ENCODE data around the gene HNF1B. TPM values are rescaled to one million over a fixed set of nuclear protein-coding genes. Genes with fewer than 3 reads are reported as not detected.
A peak's percentile ranks its signal among the peaks of the same experiment; 100 is the strongest.

Gene HNF1B
- total RNA-seq, 3 donors from 2014 or later (not counting 1 experiment from before 2014, with no cell fraction given) = not detected

- 56% methylated on average over 16 of the region's 17 CpGs for WGBS (ENCODE audit: insufficient coverage)
- Mint-ChIP-seq H3K4me1 (peaks cover 6 to 15% of the 10 kb centered on the region in 2 donors), H3K36me3 (no peaks in the 10 kb centered on the region), H3K9me3 (no peaks in the 10 kb centered on the region), H3K27ac (no peak overlapping the region), H3K27me3 (ENCODE audit: low read depth in 2 of 2) (peaks cover 7 to 16% of the 10 kb centered on the region in 2 donors), H3K4me3 (no peak overlapping the region)
- Histone ChIP-seq H3K4me1 (ENCODE audit: control insufficient read depth, insufficient read depth, low read length) (peaks cover 14% of the 10 kb centered on the region), H3K9me3 (ENCODE audit: control insufficient read depth, insufficient read depth, low read length) (no peaks in the 10 kb centered on the region), H3K4me3 (ENCODE audit: low read length) (no peak overlapping the region), H3K27ac (ENCODE audit: low read length) (no peak overlapping the region), H3K36me3 (ENCODE audit: control insufficient read depth, insufficient read depth, low read length) (no peaks in the 10 kb centered on the region), H3K27me3 (ENCODE audit: control insufficient read depth, insufficient read depth, low read length) (no peaks in the 10 kb centered on the region)
- ATAC-seq (no peak), DNase-seq (peak; percentile 18 to 50)
- TF ChIP-seq CTCF (IDR thresholded peaks at IDR 0.05) = peak; percentile 35
- intact Hi-C loops (cut with micrococcal nuclease) = no loop called here
Observed at GRCh38 chr17:37770631-37771518, 26.0 kb upstream of the HNF1B start.

- intact Hi-C loops (cut with micrococcal nuclease) = no loop called here
- Histone ChIP-seq H3K36me3 (ENCODE audit: control insufficient read depth, insufficient read depth, low read length) (no peaks in the 10 kb centered on the region), H3K4me3 (ENCODE audit: low read length) (no peak overlapping the region), H3K27me3 (ENCODE audit: control insufficient read depth, insufficient read depth, low read length) (no peaks in the 10 kb centered on the region), H3K4me1 (ENCODE audit: control insufficient read depth, insufficient read depth, low read length) (peaks cover 12% of the 10 kb centered on the region), H3K27ac (ENCODE audit: low read length) (no peak overlapping the region), H3K9me3 (ENCODE audit: control insufficient read depth, insufficient read depth, low read length) (no peaks in the 10 kb centered on the region)
- H3K4me1 Mint-ChIP-seq = peaks cover 12 to 20% of the 10 kb centered on the region in 2 donors
- ATAC-seq (no peak), DNase-seq (no peak)
- WGBS (ENCODE audit: insufficient coverage) = 74% methylated on average over 5 of the region's 6 CpGs
- H3K9me3 Mint-ChIP-seq = no peaks in the 10 kb centered on the region
- peaks cover 7 to 16% of the 10 kb centered on the region in 2 donors for H3K27me3 Mint-ChIP-seq (ENCODE audit: low read depth in 2 of 2)
- H3K4me3 Mint-ChIP-seq = no peak overlapping the region
- no peak overlapping the region for H3K27ac Mint-ChIP-seq
- no peaks in the 10 kb centered on the region for H3K36me3 Mint-ChIP-seq
- TF ChIP-seq CTCF (IDR thresholded peaks at IDR 0.05) = no peak
Observed at GRCh38 chr17:37769050-37769449, 24.2 kb upstream of the HNF1B start.

GRCh38 chr17:37768438-37768837 lies 23.6 kb upstream of the HNF1B start:
- H3K27ac ChIP-seq (ENCODE audit: low read length) = no peak overlapping the region
- no peak for TF ChIP-seq CTCF (IDR thresholded peaks at IDR 0.05)
- no peak for DNase-seq
- peaks cover 14 to 20% of the 10 kb centered on the region in 2 donors for H3K4me1 Mint-ChIP-seq
- peaks cover 7 to 16% of the 10 kb centered on the region in 2 donors for H3K27me3 Mint-ChIP-seq (ENCODE audit: low read depth in 2 of 2)
- no peak overlapping the region for H3K4me3 Mint-ChIP-seq
- no peaks in the 10 kb centered on the region for H3K36me3 ChIP-seq (ENCODE audit: control insufficient read depth, insufficient read depth, low read length)
- peaks cover 12% of the 10 kb centered on the region for H3K4me1 ChIP-seq (ENCODE audit: control insufficient read depth, insufficient read depth, low read length)
- no peaks in the 10 kb centered on the region for H3K36me3 Mint-ChIP-seq
- no peak overlapping the region for H3K27ac Mint-ChIP-seq
- H3K9me3 ChIP-seq (ENCODE audit: control insufficient read depth, insufficient read depth, low read length) = no peaks in the 10 kb centered on the region
- intact Hi-C loops (cut with micrococcal nuclease) = no loop called here
- no peak overlapping the region for H3K4me3 ChIP-seq (ENCODE audit: low read length)
- H3K27me3 ChIP-seq (ENCODE audit: control insufficient read depth, insufficient read depth, low read length) = no peaks in the 10 kb centered on the region
- ATAC-seq = no peak
- no peaks in the 10 kb centered on the region for H3K9me3 Mint-ChIP-seq
- WGBS (ENCODE audit: insufficient coverage) = 95% methylated on average over 1 of the region's 2 CpGs

Data from natural killer cell (primary cell).